ENCODE measurements around the gene SRPK2. TPM values are rescaled to one million over a fixed set of nuclear protein-coding genes. Genes with fewer than 3 reads are reported as not detected.
"Not testable (repeated sequence)": the region's sequence is repeated elsewhere in the genome, so short reads cannot be mapped to it uniquely, and the experiment has no call there.

SRPK2 gene
- polyA plus RNA-seq, 1 donor from 2014 or later = 66.5 TPM

DNA sequence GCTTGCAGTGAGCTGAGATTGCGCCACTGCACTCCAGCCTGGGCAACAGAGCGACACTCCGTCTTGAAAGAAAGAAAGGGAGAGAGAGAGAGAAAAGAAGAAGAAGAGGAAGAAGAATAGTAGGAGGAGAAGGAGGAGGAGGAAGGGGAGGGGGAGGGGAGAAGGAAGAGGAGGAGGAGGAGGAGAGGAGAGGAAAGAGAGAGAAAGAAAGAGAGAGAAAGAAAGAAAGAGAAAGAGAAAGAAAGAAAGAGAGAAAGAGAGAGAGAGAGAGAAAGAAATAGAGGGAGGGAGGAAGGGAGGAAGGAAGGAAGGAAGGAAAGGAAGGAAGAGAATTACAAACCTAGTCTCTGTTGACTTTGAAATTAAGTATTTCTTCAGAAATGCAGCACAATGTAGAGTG, 7.8 kb upstream of the SRPK2 start:
- Mint-ChIP-seq H3K36me3 (no peaks in the 10 kb centered on the region), H3K4me3 (no peak overlapping the region), H3K27ac (peak overlapping the region in 1 of 3 donors; percentile 87), H3K4me1 (peaks cover 0 to 3% (median 2%) of the 10 kb centered on the region in 3 donors), H3K9me3 (no peaks in the 10 kb centered on the region), H3K27me3 (no peaks in the 10 kb centered on the region)

DNA sequence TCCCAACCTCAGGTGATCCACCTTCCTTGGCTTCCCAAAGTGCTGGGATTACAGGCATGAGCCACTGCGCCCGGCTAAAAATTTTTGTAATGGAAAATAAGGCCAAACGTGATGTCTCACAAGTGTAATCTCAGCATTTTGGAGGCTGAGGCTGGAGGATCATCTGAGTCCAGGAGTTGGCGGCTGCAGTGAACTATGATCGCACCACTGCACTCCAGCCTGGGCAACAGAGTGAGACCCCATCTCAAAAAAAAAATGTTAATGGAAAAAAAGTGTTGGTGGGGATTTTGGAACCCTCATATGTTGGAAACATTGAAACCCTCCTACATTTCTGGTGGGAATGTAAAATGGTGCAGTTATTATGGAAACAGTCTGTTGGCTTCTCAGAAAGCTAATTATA, 2.7 kb upstream of the SRPK2 start:
- H3K9me3 Mint-ChIP-seq = no peaks in the 10 kb centered on the region
- H3K27me3 Mint-ChIP-seq = no peaks in the 10 kb centered on the region
- peak overlapping the region in 1 of 3 donors; percentile 61 for H3K27ac Mint-ChIP-seq
- no peaks in the 10 kb centered on the region for H3K36me3 Mint-ChIP-seq
- peak overlapping the region in 1 of 4 donors; percentile 76 for H3K4me3 Mint-ChIP-seq
- peaks cover 15% of the 10 kb centered on the region in 3 donors for H3K4me1 Mint-ChIP-seq

GRCh38 chr7:105389889-105390288, 1.2 kb upstream of the SRPK2 start:
- Mint-ChIP-seq H3K4me3 (peak overlapping the region; percentile 72 to 98 (median 93)), H3K36me3 (peaks cover 2% of the 10 kb centered on the region), H3K27me3 (no peaks in the 10 kb centered on the region), H3K4me1 (peaks cover 18 to 21% (median 19%) of the 10 kb centered on the region in 3 donors), H3K27ac (peak overlapping the region in 2 of 3 donors; percentile 71 to 95), H3K9me3 (no peaks in the 10 kb centered on the region)

- H3K9me3 Mint-ChIP-seq = no peaks in the 10 kb centered on the region
Observed at GRCh38 chr7:105389088-105389650, 448 bp upstream of the SRPK2 start.

GRCh38 chr7:105387508-105388355, 989 bp downstream of the SRPK2 start:
- H3K4me1 Mint-ChIP-seq = peaks cover 25 to 35% (median 27%) of the 10 kb centered on the region in 3 donors
- H3K4me3 Mint-ChIP-seq = peak overlapping the region; percentile 89 to 97 (median 92)
- H3K36me3 Mint-ChIP-seq = peaks cover 2% of the 10 kb centered on the region
- H3K9me3 Mint-ChIP-seq = no peaks in the 10 kb centered on the region
- no peaks in the 10 kb centered on the region for H3K27me3 Mint-ChIP-seq
- peak overlapping the region; percentile 87 to 92 (median 89) for H3K27ac Mint-ChIP-seq

More at GRCh38 chr7:105389088-105389650, 448 bp upstream of the SRPK2 start:
- Mint-ChIP-seq H3K4me3 (peak overlapping the region; percentile 90 to 99 (median 97)), H3K4me1 (peaks cover 21 to 26% (median 22%) of the 10 kb centered on the region in 3 donors), H3K27ac (peak overlapping the region; percentile 71 to 96 (median 95)), H3K36me3 (peaks cover 2% of the 10 kb centered on the region), H3K27me3 (no peaks in the 10 kb centered on the region)

DNA sequence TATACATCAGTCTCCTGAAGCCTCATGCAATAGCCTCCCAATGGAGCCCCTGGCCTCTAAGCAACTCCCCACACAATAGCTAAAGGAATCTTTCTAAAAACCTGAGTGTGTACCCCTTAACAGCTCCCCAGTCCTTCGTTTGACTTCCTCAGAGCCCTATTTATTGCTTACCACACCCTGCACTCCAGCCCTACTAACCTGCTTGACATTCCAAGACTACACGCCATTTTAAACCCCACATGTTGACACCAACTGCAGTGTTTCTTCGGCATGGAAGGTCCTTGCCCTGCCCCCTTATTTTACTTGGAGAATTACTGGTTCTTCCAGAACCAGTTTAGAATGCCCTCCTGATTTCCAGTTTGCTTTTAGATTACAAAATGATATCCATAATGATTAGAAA, 10.8 kb downstream of the SRPK2 start:
- no peaks in the 10 kb centered on the region for H3K27me3 Mint-ChIP-seq
- H3K4me3 Mint-ChIP-seq = no peak overlapping the region
- peaks cover 6% of the 10 kb centered on the region for H3K36me3 Mint-ChIP-seq
- H3K9me3 Mint-ChIP-seq = no peaks in the 10 kb centered on the region
- H3K4me1 Mint-ChIP-seq = peaks cover 35 to 40% (median 39%) of the 10 kb centered on the region in 3 donors
- H3K27ac Mint-ChIP-seq = peak overlapping the region in 2 of 3 donors; percentile 7 to 39

GRCh38 chr7:105376908-105377533, 11.7 kb downstream of the SRPK2 start:
- H3K4me1 Mint-ChIP-seq = peaks cover 33 to 40% (median 37%) of the 10 kb centered on the region in 3 donors
- H3K36me3 Mint-ChIP-seq = peaks cover 6% of the 10 kb centered on the region
- no peaks in the 10 kb centered on the region for H3K9me3 Mint-ChIP-seq
- H3K4me3 Mint-ChIP-seq = peak overlapping the region in 1 of 4 donors; percentile 29
- peak overlapping the region in 1 of 3 donors; percentile 39 for H3K27ac Mint-ChIP-seq
- no peaks in the 10 kb centered on the region for H3K27me3 Mint-ChIP-seq

DNA sequence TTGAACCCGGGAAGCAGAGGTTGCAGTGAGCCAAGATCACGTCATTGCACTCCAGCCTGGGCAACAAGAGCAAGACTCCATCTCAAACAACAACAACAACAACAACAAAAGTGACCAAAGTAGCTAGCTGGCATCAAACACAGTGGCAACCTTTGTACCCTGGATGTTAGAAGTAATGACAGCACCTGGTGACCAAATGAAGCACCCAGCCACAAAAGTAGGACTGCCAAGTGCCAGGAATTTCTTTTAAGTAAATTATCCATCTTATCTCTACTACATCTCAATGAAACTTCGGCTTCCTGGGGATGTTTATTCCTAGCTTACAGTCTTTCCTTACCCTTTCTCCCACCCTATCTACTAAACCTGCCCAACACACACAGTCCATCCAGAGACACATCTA, 18.8 kb downstream of the SRPK2 start:
- Mint-ChIP-seq H3K9me3 (no peaks in the 10 kb centered on the region), H3K36me3 (peaks cover 6% of the 10 kb centered on the region), H3K4me3 (peak overlapping the region in 1 of 4 donors; percentile 43), H3K27me3 (no peaks in the 10 kb centered on the region), H3K4me1 (peaks cover 17 to 36% (median 34%) of the 10 kb centered on the region in 3 donors), H3K27ac (peak overlapping the region in 2 of 3 donors; percentile 47 to 79)

- no peak overlapping the region for H3K27ac Mint-ChIP-seq
- peaks cover 0 to 2% (median 0%) of the 10 kb centered on the region in 3 donors for H3K9me3 Mint-ChIP-seq
- H3K36me3 Mint-ChIP-seq = peaks cover 3% of the 10 kb centered on the region
- H3K4me3 Mint-ChIP-seq = no peak overlapping the region
- peaks cover 17 to 32% (median 23%) of the 10 kb centered on the region in 3 donors for H3K4me1 Mint-ChIP-seq
- H3K27me3 Mint-ChIP-seq = no peaks in the 10 kb centered on the region
Observed at GRCh38 chr7:105367458-105367857, 21.3 kb downstream of the SRPK2 start.

GRCh38 chr7:105365541-105366534, 22.9 kb downstream of the SRPK2 start:
- peaks cover 3% of the 10 kb centered on the region for H3K36me3 Mint-ChIP-seq
- peak overlapping the region in 2 of 4 donors; percentile 6 to 65 for H3K4me3 Mint-ChIP-seq
- H3K4me1 Mint-ChIP-seq = peaks cover 21 to 37% (median 32%) of the 10 kb centered on the region in 3 donors
- peak overlapping the region in 1 of 3 donors; percentile 54 for H3K27ac Mint-ChIP-seq
- H3K27me3 Mint-ChIP-seq = no peaks in the 10 kb centered on the region
- peaks cover 0 to 4% (median 0%) of the 10 kb centered on the region in 3 donors for H3K9me3 Mint-ChIP-seq

DNA sequence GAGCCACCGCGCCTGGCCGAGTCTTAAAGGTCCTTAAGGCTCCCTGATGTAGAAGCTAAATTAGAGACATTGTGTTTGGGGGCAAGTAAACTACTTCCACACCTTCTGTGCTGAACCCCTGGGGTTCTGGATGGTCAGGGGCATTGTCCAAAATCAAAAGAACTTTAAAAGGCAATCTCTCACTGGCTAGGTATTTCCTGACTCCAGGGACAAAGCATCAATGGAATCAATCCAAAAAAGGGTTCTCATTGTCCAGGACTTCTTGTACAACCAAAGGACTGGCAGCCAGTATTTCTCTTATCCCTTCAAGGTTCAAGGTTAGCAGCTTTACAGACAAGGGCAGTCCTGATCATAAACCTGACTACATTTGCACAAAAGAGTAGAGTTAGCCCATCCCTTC, 24.0 kb downstream of the SRPK2 start:
- peaks cover 24 to 42% (median 36%) of the 10 kb centered on the region in 3 donors for H3K4me1 Mint-ChIP-seq
- no peaks in the 10 kb centered on the region for H3K27me3 Mint-ChIP-seq
- H3K27ac Mint-ChIP-seq = peak overlapping the region in 2 of 3 donors; percentile 18 to 46
- peaks cover 0 to 7% (median 0%) of the 10 kb centered on the region in 3 donors for H3K9me3 Mint-ChIP-seq
- H3K36me3 Mint-ChIP-seq = peaks cover 3% of the 10 kb centered on the region
- H3K4me3 Mint-ChIP-seq = no peak overlapping the region

DNA sequence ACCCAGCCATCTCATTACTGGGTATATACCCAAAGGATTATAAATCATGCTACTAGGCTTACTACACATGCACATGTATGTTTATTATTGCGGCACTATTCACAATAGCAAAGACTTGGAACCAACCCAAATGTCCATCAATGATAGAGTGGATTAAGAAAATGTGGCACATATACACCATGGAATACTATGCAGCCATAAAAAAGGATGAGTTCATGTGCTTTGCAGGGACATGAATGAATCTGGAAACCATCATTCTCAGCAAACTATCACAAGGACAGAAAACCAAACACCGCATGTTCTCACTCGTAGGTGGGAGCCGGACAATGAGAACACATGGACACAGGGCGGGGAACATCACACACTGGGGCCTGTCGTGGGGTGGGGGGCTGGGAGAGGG, 25.1 kb downstream of the SRPK2 start:
- not testable (repeated sequence) for H3K36me3 Mint-ChIP-seq
- peak overlapping the region in 1 of 3 donors; percentile 43 for H3K27ac Mint-ChIP-seq

DNA sequence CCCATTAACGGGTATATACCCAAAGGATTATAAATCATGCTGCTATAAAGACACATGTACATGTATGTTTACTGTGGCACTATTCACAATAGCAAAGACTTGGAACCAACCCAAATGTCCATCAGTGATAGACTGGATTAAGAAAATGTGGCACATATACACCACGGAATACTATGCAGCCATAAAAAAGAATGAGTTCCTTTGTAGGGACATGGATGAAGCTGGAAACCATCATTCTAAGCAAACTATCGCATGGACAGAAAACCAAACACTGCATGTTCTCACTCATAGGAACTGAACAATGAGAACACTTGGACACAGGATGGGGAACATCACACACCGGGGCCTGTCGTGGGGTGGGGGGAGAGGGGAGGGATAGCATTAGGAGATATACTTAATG, 26.0 kb downstream of the SRPK2 start:
- not testable (repeated sequence) for H3K4me3 Mint-ChIP-seq, H3K36me3 Mint-ChIP-seq, H3K9me3 Mint-ChIP-seq, H3K27me3 Mint-ChIP-seq
- Mint-ChIP-seq H3K4me1 (peaks cover 31 to 43% (median 37%) of the 10 kb centered on the region in 3 donors), H3K27ac (peak overlapping the region in 1 of 3 donors; percentile 45)

More for the DNA sequence above, 25.1 kb downstream of the SRPK2 start:
- H3K9me3 Mint-ChIP-seq, H3K4me3 Mint-ChIP-seq, H3K27me3 Mint-ChIP-seq: not testable (repeated sequence)
- peaks cover 29 to 40% (median 38%) of the 10 kb centered on the region in 3 donors for H3K4me1 Mint-ChIP-seq

DNA sequence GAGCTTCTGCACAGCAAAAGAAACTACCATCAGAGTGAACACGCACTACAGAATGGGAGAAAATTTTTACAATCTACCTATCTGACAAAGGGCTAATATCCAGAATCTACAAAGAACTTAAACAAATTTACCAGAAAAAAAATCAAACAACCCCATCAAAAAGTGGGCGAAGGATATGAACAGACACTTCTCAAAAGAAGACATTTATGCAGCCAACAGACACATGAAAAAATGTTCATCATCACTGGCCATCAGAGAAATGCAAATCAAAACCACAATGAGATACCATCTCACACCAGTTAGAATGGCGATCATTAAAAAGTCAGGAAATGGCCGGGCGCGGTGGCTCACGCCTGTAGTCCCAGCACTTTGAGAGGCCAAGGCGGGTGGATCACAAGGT, 26.7 kb downstream of the SRPK2 start:
- peaks cover 33 to 43% (median 36%) of the 10 kb centered on the region in 3 donors for H3K4me1 Mint-ChIP-seq
- not testable (repeated sequence) for H3K9me3 Mint-ChIP-seq, H3K27me3 Mint-ChIP-seq, H3K36me3 Mint-ChIP-seq
- peak overlapping the region in 2 of 3 donors; percentile 45 to 76 for H3K27ac Mint-ChIP-seq
- peak overlapping the region in 1 of 4 donors; percentile 77 for H3K4me3 Mint-ChIP-seq
